ENCODE results near the gene ZFYVE26.

GRCh38 chr14:67766035-67766680 lies 50.2 kb downstream of the ZFYVE26 start:
- TF ChIP-seq CTCF (IDR thresholded peaks at IDR 0.05) (no peak), POLR2A (IDR thresholded peaks at IDR 0.05) (no peak)
